ENCODE measurements around the gene MFAP2. TPM values are rescaled to one million over a fixed set of nuclear protein-coding genes. Genes with fewer than 3 reads are reported as not detected.

Gene MFAP2
- total RNA-seq, 4 donors from 2014 or later: 1.9 to 8.4 (median 2.1) TPM; not detected in 1

DNA sequence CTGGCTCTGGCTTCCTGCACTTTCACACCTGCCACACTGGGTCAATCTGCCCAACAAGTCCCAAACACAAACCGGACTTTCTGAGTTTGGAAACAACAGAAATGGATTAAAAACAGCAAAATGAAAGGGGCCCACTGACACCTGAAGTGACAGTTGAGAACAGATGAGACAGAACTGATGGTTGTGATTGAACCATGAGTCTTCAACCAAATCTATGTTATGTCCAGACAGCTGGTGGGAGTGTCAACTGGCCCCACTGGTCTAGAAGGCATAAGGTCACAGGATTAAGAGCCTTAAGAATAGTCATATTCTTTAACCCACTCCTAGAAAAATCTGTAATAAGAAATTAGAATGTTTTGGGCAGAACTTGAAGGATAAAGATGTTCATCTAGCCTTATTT lies 44.3 kb upstream of the MFAP2 start:
- no peaks in the 10 kb centered on the region for H3K9me3 ChIP-seq
- DNase-seq: no peak
- H3K4me3 ChIP-seq: no peak overlapping the region
- H3K36me3 ChIP-seq: peaks cover 0 to 99% (median 5%) of the 10 kb centered on the region in 3 donors
- TF ChIP-seq POLR2A (IDR thresholded peaks at IDR 0.05): no peak
- no peak overlapping the region for H3K27ac ChIP-seq
- no peaks in the 10 kb centered on the region for H3K27me3 ChIP-seq
- no peaks in the 10 kb centered on the region for H3K4me1 ChIP-seq

DNA sequence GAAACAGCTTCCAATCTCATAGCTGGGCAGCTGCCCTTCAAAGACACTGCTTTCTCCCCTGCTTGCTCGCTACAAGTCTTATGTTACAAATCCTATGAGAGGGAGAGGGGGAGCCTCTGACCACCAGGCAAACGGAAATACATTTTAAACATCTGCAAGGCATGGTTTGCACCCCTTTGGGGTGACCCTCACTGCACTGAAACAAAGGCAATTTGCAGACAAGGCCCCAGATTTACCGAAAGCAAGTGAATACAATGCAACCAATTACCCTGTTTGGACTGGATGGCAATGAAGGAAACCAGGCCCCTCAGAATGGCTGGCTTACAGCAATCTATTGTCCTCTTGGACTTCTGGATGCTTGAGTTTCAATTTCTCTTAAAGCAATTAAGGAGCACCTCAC lies 43.2 kb upstream of the MFAP2 start:
- no peak overlapping the region for H3K27ac ChIP-seq
- H3K36me3 ChIP-seq: peaks cover 0 to 100% (median 5%) of the 10 kb centered on the region in 3 donors
- TF ChIP-seq, protein P1, sequence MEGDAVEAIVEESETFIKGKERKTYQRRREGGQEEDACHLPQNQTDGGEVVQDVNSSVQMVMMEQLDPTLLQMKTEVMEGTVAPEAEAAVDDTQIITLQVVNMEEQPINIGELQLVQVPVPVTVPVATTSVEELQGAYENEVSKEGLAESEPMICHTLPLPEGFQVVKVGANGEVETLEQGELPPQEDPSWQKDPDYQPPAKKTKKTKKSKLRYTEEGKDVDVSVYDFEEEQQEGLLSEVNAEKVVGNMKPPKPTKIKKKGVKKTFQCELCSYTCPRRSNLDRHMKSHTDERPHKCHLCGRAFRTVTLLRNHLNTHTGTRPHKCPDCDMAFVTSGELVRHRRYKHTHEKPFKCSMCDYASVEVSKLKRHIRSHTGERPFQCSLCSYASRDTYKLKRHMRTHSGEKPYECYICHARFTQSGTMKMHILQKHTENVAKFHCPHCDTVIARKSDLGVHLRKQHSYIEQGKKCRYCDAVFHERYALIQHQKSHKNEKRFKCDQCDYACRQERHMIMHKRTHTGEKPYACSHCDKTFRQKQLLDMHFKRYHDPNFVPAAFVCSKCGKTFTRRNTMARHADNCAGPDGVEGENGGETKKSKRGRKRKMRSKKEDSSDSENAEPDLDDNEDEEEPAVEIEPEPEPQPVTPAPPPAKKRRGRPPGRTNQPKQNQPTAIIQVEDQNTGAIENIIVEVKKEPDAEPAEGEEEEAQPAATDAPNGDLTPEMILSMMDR (IDR thresholded peaks at IDR 0.05): no peak
- TF ChIP-seq POLR2A (IDR thresholded peaks at IDR 0.05): no peak
- no peaks in the 10 kb centered on the region for H3K9me3 ChIP-seq
- no peak overlapping the region for H3K4me3 ChIP-seq
- no peaks in the 10 kb centered on the region for H3K4me1 ChIP-seq
- DNase-seq: peak in 2 of 3 donors; percentile 2 to 24
- H3K27me3 ChIP-seq: no peaks in the 10 kb centered on the region

DNA sequence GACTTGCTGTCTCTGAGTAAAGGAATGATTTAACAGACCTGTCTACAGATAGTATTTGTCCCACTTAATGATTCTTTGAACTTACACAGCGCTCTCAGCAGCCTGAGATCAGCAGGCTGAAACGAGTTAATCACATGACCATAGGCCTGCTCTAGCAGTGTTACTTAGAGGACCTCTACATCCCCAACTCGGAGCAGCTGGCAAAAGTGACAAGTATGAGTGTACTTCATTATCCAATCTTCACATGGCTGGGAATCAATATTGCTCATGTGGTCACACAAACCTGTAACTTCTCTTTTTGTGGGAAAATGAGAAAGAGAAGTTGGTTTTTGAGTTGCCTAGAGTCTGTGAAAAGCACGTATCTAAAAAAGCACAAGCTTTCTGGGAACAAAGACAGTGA lies 42.7 kb upstream of the MFAP2 start:
- H3K36me3 ChIP-seq: peaks cover 0 to 100% (median 5%) of the 10 kb centered on the region in 3 donors

DNA sequence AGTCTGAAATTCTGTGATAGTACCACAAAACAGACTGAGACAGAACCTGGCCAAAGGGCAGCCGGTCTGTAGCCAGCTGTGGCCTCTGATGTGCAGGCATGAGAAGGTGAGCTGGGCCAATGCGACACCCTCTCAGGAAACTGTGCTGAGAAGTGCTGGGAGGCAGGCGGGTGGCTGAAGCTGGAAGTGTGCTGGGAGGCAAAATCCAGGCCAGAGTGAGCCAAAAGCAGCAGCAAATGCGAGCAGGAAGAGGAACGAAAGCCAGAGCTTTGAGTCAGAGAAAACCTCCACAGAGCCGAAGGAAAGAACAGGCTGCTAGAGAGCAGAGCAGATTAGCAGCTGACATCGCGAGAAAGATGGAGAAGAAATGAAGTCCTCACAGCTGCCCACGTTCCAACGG lies 41.5 kb upstream of the MFAP2 start:
- DNase-seq: peak in 2 of 3 donors; percentile 20 to 32
- TF ChIP-seq POLR2A (IDR thresholded peaks at IDR 0.05): no peak
- TF ChIP-seq, protein P1 (IDR thresholded peaks at IDR 0.05): no peak
- Histone ChIP-seq H3K27ac (no peak overlapping the region), H3K4me3 (no peak overlapping the region), H3K9me3 (no peaks in the 10 kb centered on the region), H3K4me1 (no peaks in the 10 kb centered on the region), H3K27me3 (no peaks in the 10 kb centered on the region), H3K36me3 (peaks cover 0 to 91% (median 5%) of the 10 kb centered on the region in 3 donors)

More for the DNA sequence above, 42.7 kb upstream of the MFAP2 start:
- TF ChIP-seq POLR2A (IDR thresholded peaks at IDR 0.05): no peak
- TF ChIP-seq, protein P1 (IDR thresholded peaks at IDR 0.05): no peak
- Histone ChIP-seq H3K27ac (no peak overlapping the region), H3K9me3 (no peaks in the 10 kb centered on the region), H3K4me1 (no peaks in the 10 kb centered on the region), H3K4me3 (no peak overlapping the region), H3K27me3 (no peaks in the 10 kb centered on the region)
- peak in 1 of 3 donors; percentile 4 for DNase-seq

DNA sequence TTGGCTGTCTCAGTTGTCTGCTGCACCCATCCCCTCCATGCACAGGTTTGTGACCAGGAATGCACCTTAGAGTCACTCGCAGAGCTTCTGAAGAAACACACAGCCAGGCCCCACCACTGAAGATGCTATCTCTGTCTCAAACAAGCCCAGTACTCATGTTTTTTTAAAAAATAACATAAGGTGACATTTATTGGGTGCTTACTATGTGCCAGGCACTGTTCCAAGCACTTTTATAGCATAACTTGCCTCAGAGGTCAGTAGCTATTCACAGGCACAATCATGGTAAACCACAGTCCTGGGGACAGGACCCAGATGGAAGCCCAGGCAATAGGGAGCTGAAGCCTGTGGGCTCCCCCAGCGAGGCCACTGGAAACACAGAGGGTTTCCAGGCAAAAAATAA lies 40.1 kb upstream of the MFAP2 start:
- DNase-seq: peak in 1 of 3 donors; percentile 15
- Histone ChIP-seq H3K36me3 (peaks cover 0 to 77% (median 5%) of the 10 kb centered on the region in 3 donors), H3K27ac (no peak overlapping the region), H3K4me3 (no peak overlapping the region), H3K9me3 (no peaks in the 10 kb centered on the region), H3K27me3 (no peaks in the 10 kb centered on the region), H3K4me1 (no peaks in the 10 kb centered on the region)
- TF ChIP-seq, protein P1 (IDR thresholded peaks at IDR 0.05): no peak
- no peak for TF ChIP-seq POLR2A (IDR thresholded peaks at IDR 0.05)

DNA sequence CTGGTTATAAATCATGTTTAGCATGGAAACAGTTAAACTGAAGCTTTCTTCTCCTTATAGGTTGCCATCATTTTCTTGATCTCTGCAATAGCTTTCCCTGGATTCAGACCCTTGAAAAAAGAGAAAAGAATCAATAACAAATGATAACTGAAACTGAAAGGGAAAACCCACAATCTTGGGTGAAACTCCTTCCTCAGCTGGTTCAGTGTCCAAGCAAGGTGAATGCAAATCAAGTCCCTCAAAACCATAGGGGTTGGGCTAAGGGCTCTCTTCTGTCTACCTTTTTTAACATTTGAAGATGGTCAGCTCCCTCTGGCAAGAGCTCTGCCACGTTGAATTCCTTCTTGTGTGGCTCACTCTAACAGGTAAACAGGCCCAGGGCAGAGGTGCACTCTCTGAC lies 38.4 kb upstream of the MFAP2 start:
- Histone ChIP-seq H3K4me3 (no peak overlapping the region), H3K36me3 (peaks cover 0 to 60% (median 5%) of the 10 kb centered on the region in 3 donors), H3K9me3 (no peaks in the 10 kb centered on the region), H3K27me3 (no peaks in the 10 kb centered on the region), H3K27ac (no peak overlapping the region), H3K4me1 (no peaks in the 10 kb centered on the region)
- TF ChIP-seq, protein P1 (IDR thresholded peaks at IDR 0.05): no peak
- TF ChIP-seq POLR2A (IDR thresholded peaks at IDR 0.05): no peak
- peak in 1 of 3 donors; percentile 23 for DNase-seq

All from Peyer's patch (tissue), 4 donors.